Germinal center (tissue), 1 donor: ENCODE data around the gene PHAX.
A peak's percentile ranks its signal among the peaks of the same experiment; 100 is the strongest.
"Not testable (repeated sequence)": the region's sequence is repeated elsewhere in the genome, so short reads cannot be mapped to it uniquely, and the experiment has no call there.

ENCODE experiments used
- DNase-seq: peaks from one replicate; pipeline ENCODE4 v3.0.0; 2012; ENCODE audit warnings: mixed read lengths, low spot score

The PHAX gene

DNA sequence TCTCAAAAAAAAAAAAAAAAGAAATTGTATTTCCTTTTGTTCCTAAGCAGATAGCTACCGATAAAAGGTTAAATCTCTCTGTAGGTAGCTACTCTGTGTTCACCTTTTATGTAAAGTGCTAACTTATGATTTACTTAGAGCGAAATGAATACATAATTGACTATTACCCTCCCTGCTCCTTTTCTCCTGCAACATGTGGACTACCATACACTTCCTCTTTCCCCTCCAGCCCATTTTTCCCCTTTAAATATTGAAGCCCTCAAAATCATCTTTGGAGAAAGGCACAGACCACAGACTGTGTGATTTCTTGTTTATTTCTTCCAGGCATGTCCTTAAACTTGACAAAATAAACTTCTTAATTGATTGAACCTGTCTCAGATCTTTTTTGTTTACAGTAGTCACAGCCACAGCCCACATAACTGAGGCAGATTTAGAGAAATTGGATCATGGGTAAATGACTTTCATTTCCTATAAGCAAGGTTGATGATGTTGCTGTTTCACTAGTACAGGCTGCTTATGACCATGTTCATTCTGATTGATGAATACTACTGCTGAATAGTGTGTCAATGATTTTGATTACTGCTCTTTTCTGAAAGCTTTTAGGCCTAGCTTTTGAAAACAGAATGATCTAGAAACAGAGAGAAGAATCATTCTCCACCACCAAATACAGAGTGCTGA, 59.2 kb downstream of the PHAX start:
- DNase-seq = no peak

DNA sequence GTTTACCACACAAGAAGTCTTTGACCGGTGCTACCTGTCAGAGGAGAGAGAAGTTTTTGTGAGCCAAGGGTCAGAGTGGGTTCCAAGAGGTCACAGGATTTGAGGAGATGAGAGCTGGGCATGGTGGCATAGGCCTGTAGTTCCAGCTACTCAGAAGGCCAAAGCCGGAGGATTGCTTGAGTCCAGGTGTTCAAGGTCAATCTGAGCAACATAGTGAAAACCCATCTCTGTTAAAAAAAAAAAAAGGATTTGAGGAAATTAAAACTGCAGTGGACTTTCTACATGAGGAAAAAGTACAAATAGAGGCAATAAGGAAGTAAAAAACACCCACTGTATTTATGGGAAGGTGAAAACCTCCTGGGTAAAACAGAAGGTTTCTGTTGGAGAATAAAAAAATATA, 63.8 kb downstream of the PHAX start:
- DNase-seq = no peak

DNA sequence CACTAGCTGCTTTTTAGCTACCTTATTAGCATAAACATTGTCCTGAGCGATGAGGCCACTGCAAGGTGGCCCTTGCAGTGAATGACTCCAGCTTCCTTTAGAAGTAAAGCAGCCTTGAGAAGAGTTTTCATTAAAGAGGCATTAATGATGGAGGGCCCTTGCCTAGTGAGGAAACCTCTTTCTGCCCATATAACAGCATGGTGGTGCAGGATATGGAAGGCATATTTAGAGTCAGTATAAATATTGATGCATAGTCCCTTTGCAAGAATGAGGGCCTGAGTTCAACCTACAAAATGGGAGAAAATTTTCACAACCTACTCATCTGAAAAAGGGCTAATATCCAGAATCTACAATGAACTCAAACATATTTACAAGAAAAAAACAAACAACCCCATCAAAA, 69.4 kb downstream of the PHAX start:
- not testable (repeated sequence) for DNase-seq

DNA sequence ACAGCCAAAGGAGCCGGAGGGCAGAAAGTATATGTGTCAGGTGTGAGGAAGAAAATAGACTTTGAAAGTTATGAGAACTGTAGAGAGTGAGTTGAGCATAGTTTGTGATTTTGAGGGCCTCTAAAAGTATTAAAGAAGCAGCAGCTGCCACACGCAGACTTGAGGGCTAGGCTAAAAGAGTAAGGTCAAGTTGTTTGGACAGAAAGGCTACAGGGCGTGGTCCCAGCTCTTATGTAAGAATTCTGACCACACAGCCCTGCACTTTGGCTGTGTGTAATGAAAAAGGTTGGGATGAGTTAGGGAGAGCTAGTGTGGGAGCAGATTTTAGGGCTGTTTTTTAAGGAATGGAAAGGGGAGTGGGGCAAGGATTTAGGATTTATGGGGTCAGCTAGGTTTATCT, 70.9 kb downstream of the PHAX start:
- not testable (repeated sequence) for DNase-seq

DNA sequence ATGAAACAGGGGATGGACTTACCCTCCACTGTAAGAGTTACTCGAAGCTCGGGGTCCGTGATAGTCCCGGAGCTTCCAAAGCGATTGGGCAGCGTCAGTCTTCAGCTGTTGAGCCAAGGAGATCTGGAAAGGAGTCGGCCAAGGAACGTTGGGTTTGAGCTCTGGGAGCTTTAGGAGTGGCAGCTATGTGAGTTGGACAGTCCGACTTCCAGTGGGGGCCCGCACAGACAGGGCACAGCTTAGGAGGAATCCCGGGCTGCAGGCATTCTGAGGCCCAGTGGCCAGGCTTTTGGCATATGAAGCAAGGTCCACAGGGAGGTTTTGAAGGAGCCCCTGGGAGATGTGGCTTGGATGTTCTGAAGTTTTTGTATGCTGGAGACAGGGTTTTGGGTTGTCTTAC, 72.7 kb downstream of the PHAX start:
- DNase-seq = no peak

DNA sequence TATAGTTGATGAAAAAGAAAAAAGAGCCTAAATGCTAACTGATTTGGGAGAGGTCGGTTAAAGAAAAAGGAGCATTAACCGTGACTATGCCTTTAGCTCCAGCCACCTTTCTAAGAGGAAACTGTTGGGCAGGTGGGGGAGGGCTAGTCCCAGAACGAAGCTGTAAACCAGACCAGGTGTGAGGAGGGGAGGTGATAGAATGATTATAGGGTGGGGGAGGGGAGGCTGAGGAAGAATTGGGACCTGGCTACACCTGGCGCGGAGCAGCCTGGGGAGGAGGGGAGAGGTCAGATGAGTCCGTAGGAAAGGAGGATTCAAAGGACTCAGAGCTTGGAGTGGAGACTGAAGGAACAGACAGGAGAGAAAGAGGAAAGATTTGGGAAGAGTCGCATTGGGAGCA, 73.4 kb downstream of the PHAX start:
- DNase-seq = no peak

DNA sequence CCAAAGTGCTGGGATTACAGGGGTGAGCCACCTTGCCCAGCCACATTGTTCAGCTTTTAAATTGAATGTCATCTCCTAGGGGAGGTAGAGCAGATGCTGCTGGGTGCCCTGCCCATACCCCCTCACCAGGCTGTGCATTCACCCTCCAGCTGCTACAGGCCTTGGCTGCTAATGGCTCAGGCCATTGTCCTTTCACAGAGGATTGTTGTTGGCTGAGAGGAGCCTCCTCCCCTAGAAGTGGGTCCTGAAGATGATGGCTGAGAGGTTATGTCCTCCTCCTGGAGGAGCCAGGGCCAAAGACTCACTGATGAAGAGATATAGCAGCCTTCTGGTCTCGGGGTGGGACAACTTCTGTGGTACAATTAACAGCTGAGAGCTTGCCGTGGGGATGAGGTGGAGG, 74.6 kb downstream of the PHAX start:
- DNase-seq = no peak

DNA sequence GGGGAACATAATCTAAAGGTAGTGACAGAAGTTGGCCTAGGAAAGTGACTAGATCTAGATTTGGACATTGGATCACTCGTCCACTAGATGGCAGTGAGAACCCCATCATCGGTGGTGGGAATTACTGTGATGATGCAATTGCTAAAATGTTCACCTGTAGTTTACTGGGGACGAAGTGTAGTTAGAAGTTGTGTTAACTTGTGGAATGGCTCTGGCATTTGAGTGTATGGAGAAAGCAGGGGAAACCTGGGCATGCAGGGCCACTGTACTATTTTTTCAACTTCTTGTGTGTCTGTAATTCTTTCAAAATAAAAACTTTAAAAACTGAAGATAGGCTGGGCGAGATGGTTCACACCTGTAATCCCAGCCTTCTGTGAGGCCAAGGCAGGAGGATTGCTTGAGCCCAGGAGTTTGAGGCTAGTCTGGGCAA, 75.5 kb downstream of the PHAX start:
- peak; percentile 86 for DNase-seq
